H9 (cell line): ENCODE measurements around the gene ZNF628. TPM values are rescaled to one million over a fixed set of nuclear protein-coding genes. Genes with fewer than 3 reads are reported as not detected.

Experiments used
- DNase-seq: peaks from one replicate; pipeline ENCODE4 v3.0.0-alpha.2; 2017
- H2AFZ ChIP-seq: one replicate; pipeline ENCODE4 v1.6.1; 2013; ENCODE audit warnings: mild to moderate bottlenecking, low read length, control low read depth, moderate library complexity
- H2AK5ac ChIP-seq: 2 replicates; pipeline ENCODE4 v1.6.1; 2013; ENCODE audit warnings: low read length, control low read depth, mixed read lengths; ENCODE audit not compliant: insufficient read length
- H2BK120ac ChIP-seq: one replicate; pipeline ENCODE4 v1.6.1; 2013; ENCODE audit warnings: low read depth, mild to moderate bottlenecking, low read length, control low read depth, inconsistent platforms; ENCODE audit not compliant: poor library complexity, severe bottlenecking
- H2BK12ac ChIP-seq: 2 replicates; pipeline ENCODE4 v1.6.1; 2013; ENCODE audit warnings: low read length, control low read depth, mixed read lengths, low read depth; ENCODE audit not compliant: insufficient read length
- H2BK15ac ChIP-seq: 2 replicates; pipeline ENCODE4 v1.6.1; 2013; ENCODE audit warnings: low read depth, low read length, control low read depth
- H2BK20ac ChIP-seq: one replicate; pipeline ENCODE4 v1.6.1; 2013; ENCODE audit warnings: low read depth, mild to moderate bottlenecking, low read length, control low read depth, inconsistent platforms; ENCODE audit not compliant: poor library complexity, severe bottlenecking
- H2BK5ac ChIP-seq: 2 replicates; pipeline ENCODE4 v1.6.1; 2013; ENCODE audit warnings: low read length, control low read depth, mixed read lengths; ENCODE audit not compliant: insufficient read length
- H3K14ac ChIP-seq: 2 replicates; pipeline ENCODE4 v1.6.1; 2013; ENCODE audit warnings: low read length, control low read depth; ENCODE audit not compliant: insufficient read depth
- H3K18ac ChIP-seq: 2 replicates; pipeline ENCODE4 v1.6.1; 2013; ENCODE audit warnings: low read depth, mild to moderate bottlenecking, mixed read lengths, low read length, control low read depth; ENCODE audit not compliant: insufficient read length
- H3K23ac ChIP-seq: 2 replicates; pipeline ENCODE4 v1.6.1; 2013; ENCODE audit warnings: low read length, control low read depth, mixed read lengths, low read depth; ENCODE audit not compliant: insufficient read length
- H3K23me2 ChIP-seq: 2 replicates; pipeline ENCODE4 v1.6.1; 2013; ENCODE audit warnings: low read depth, mild to moderate bottlenecking, mixed read lengths, low read length, control low read depth; ENCODE audit not compliant: insufficient read length, poor library complexity, severe bottlenecking
- H3K27ac ChIP-seq: 2 replicates; pipeline ENCODE4 v1.5.1; 2013; ENCODE audit warnings: low read length, control low read depth, mixed read lengths, low read depth; ENCODE audit not compliant: insufficient read length
- H3K27me3 ChIP-seq: 2 replicates; pipeline ENCODE4 v1.6.1; 2013; ENCODE audit warnings: low read length, control low read depth, inconsistent platforms; ENCODE audit not compliant: insufficient read depth
- H3K4ac ChIP-seq: 2 replicates; pipeline ENCODE4 v1.6.1; 2013; ENCODE audit warnings: low read depth, mild to moderate bottlenecking, control low read depth, inconsistent platforms, low read length, moderate library complexity
- H3K4me1 ChIP-seq: 2 replicates; pipeline ENCODE4 v1.6.1; 2013; ENCODE audit warnings: low read length, control low read depth, inconsistent platforms; ENCODE audit not compliant: insufficient read depth
- H3K4me2 ChIP-seq: 2 replicates; pipeline ENCODE4 v1.6.1; 2013; ENCODE audit warnings: low read length, control low read depth, mixed read lengths; ENCODE audit not compliant: insufficient read length, insufficient read depth
- H3K56ac ChIP-seq: 2 replicates; pipeline ENCODE4 v1.6.1; 2013; ENCODE audit warnings: low read depth, mild to moderate bottlenecking, mixed read lengths, low read length, control low read depth; ENCODE audit not compliant: insufficient read length
- H3K79me1 ChIP-seq: 2 replicates; pipeline ENCODE4 v1.6.1; 2013; ENCODE audit warnings: low read depth, mild to moderate bottlenecking, moderate library complexity, low read length, control low read depth, inconsistent platforms; ENCODE audit not compliant: insufficient read depth, poor library complexity, severe bottlenecking
- H3K79me2 ChIP-seq: 2 replicates; pipeline ENCODE4 v1.6.1; 2013; ENCODE audit warnings: low read length, control low read depth, inconsistent platforms; ENCODE audit not compliant: insufficient read depth
- H3K9ac ChIP-seq: 2 replicates; pipeline ENCODE4 v1.6.1; 2013; ENCODE audit warnings: low read length, control low read depth, mixed read lengths; ENCODE audit not compliant: insufficient read length; ENCODE audit errors: extremely low read depth
- H3K9me3 ChIP-seq: one replicate; pipeline ENCODE4 v1.6.1; 2013; ENCODE audit warnings: low read depth, low read length, inconsistent platforms; ENCODE audit not compliant: control insufficient read depth
- H3T11ph ChIP-seq: one replicate; pipeline ENCODE4 v1.6.1; 2013; ENCODE audit warnings: mild to moderate bottlenecking, low read length, control low read depth, inconsistent platforms
- H4K20me1 ChIP-seq: one replicate; pipeline ENCODE4 v1.6.1; 2013; ENCODE audit not compliant: control insufficient read depth, insufficient read length, insufficient read depth
- H4K5ac ChIP-seq: 2 replicates; pipeline ENCODE4 v1.6.1; 2013; ENCODE audit warnings: low read depth, mild to moderate bottlenecking, mixed read lengths, low read length, control low read depth; ENCODE audit not compliant: insufficient read length
- H4K8ac ChIP-seq: replicated peaks from 2 replicates; pipeline ENCODE4 v1.6.1; 2013; ENCODE audit warnings: low read length, control low read depth, mixed read lengths, low read depth; ENCODE audit not compliant: insufficient read length
- H4K91ac ChIP-seq: 2 replicates; pipeline ENCODE4 v1.6.1; 2013; ENCODE audit warnings: low read depth, mild to moderate bottlenecking, moderate library complexity, mixed read lengths, low read length, control low read depth; ENCODE audit not compliant: insufficient read length
- H3K27ac Mint-ChIP-seq, 3 experiments: 2 replicates in 2 of 3; 3 replicates in 1 of 3; pipeline ENCODE4 v1.8.0; 2020 to 2021; ENCODE audit warnings: mixed read lengths in 3 of 3, mild to moderate bottlenecking in 1 of 3, moderate library complexity in 1 of 3
- H3K27me3 Mint-ChIP-seq: 2 replicates; pipeline ENCODE4 v1.8.0; 2021; ENCODE audit warnings: low read depth, mild to moderate bottlenecking, moderate library complexity, mixed read lengths
- H3K36me3 Mint-ChIP-seq, 3 experiments: 2 replicates in 2 of 3; 3 replicates in 1 of 3; pipeline ENCODE4 v1.8.0; 2020 to 2021; ENCODE audit warnings: low read depth in 3 of 3, mixed read lengths in 3 of 3; ENCODE audit not compliant: insufficient read depth in 1 of 3
- H3K4me1 Mint-ChIP-seq, 2 experiments: 2 replicates each; pipeline ENCODE4 v1.8.0; 2020; ENCODE audit warnings: mixed read lengths in 2 of 2
- H3K4me3 Mint-ChIP-seq, 2 experiments: 2 replicates in 1 of 2; 3 replicates in 1 of 2; pipeline ENCODE4 v1.8.0; 2020 to 2021; ENCODE audit warnings: mild to moderate bottlenecking in 2 of 2, mixed read lengths in 2 of 2, moderate library complexity in 1 of 2
- H3K9me3 Mint-ChIP-seq, 2 experiments: 2 replicates in 1 of 2; 3 replicates in 1 of 2; pipeline ENCODE4 v1.8.0; 2020; ENCODE audit warnings: mild to moderate bottlenecking in 2 of 2, mixed read lengths in 2 of 2, moderate library complexity in 1 of 2
- CTCF ChIP-seq: fragments of 200-600 bp; sonication (generic); conservative IDR thresholded peaks from 3 replicates; pipeline ENCODE4 v1.8.0; 2021; ENCODE audit warnings: antibody characterized with exemption, mild to moderate bottlenecking
- whole genome bisulfite sequencing: extraction: QIAGEN DNeasy Blood & Tissue Kit; methylation state at CpG from one replicate; pipeline ENCODE4 v1.1.7; 2013; ENCODE audit warnings: missing lambda C conversion rate, low lambda C conversion rate, mixed read lengths; ENCODE audit not compliant: insufficient read length; ENCODE audit errors: extremely low coverage; 5-methylcytosine and 5-hydroxymethylcytosine counted together
- total RNA-seq: library from RNA; stranded (reverse); gene quantifications from 2 replicates; pipeline ENCODE4 v1.2.1, GENCODE V29; 2021

Gene ZNF628
- total RNA-seq, 1 experiment from 2014 or later, result 16.6 TPM

- H3K27ac ChIP-seq, result no peak overlapping the region
- H3K14ac ChIP-seq, result no peak overlapping the region
- peak; percentile 95 for DNase-seq
- H3K27me3 Mint-ChIP-seq, result peaks cover 7% of the 10 kb centered on the region
- WGBS, result no CpG with 5 or more reads among the region's 24 CpGs
- no peak overlapping the region for H2BK20ac ChIP-seq
- no peaks in the 10 kb centered on the region for H3K79me1 ChIP-seq
- H2AFZ ChIP-seq, result no peak overlapping the region
- no peak overlapping the region for H4K8ac ChIP-seq
- no peak overlapping the region for H3K4ac ChIP-seq
- H2BK15ac ChIP-seq, result no peak overlapping the region
- H3K56ac ChIP-seq, result no peak overlapping the region
- H4K5ac ChIP-seq, result no peak overlapping the region
- H3K36me3 Mint-ChIP-seq, result peaks cover 5 to 8% (median 8%) of the 10 kb centered on the region in 3 experiments; a peak in 6 of 7 replicates
- H2BK5ac ChIP-seq, result no peak overlapping the region
- peak overlapping the region; percentile 83 to 92 (median 89); a peak in 6 of 7 replicates for H3K27ac Mint-ChIP-seq
- H4K91ac ChIP-seq, result no peak overlapping the region
- TF ChIP-seq CTCF, result no peak
- H3K4me1 ChIP-seq, result peaks cover 5% of the 10 kb centered on the region; the same call in 1 of the 2 replicates
- no peaks in the 10 kb centered on the region for H4K20me1 ChIP-seq
- H3K4me2 ChIP-seq, result peak overlapping the region; percentile 43
- H2BK12ac ChIP-seq, result no peak overlapping the region
- peaks cover 5% of the 10 kb centered on the region for H3K23me2 ChIP-seq
- no peak overlapping the region for H3T11ph ChIP-seq
- no peaks in the 10 kb centered on the region for H3K9me3 ChIP-seq
- no peaks in the 10 kb centered on the region for H3K27me3 ChIP-seq
- 0 out of 2 replicates have a peak, but pooled peaks cover 4% of the 10 kb centered on the region for H3K79me2 ChIP-seq
- peak overlapping the region; percentile 84 to 90 for H3K4me3 Mint-ChIP-seq
- H3K9me3 Mint-ChIP-seq, result 0 out of 5 replicates have a peak, but pooled peaks cover 0 to 3% of the 10 kb centered on the region in 2 experiments
- H3K4me1 Mint-ChIP-seq, result peaks cover 19 to 34% of the 10 kb centered on the region in 2 experiments
- no peak overlapping the region for H3K23ac ChIP-seq
- no peak overlapping the region for H2BK120ac ChIP-seq
- H2AK5ac ChIP-seq, result no peak overlapping the region
- H3K18ac ChIP-seq, result no peak overlapping the region
- no peak overlapping the region for H3K9ac ChIP-seq
Observed at GRCh38 chr19:55460670-55461258, 15.7 kb upstream of the ZNF628 start.
